ENCODE data around the gene SUGCT. TPM values are rescaled to one million over a fixed set of nuclear protein-coding genes. Genes with fewer than 3 reads are reported as not detected.
A peak's percentile ranks its signal among the peaks of the same experiment; 100 is the strongest.

Gene SUGCT
- total and polyA plus RNA-seq, 4 donors: 2.4 to 5.3 (median 3.3) TPM

- Histone ChIP-seq H3K9me3 (ENCODE audit: control insufficient read depth, insufficient read depth, low read length) (no peaks in the 10 kb centered on the region), H3K36me3 (ENCODE audit: control insufficient read depth, insufficient read depth, low read length) (no peaks in the 10 kb centered on the region), H3K27ac (ENCODE audit: low read depth, low read length) (no peak overlapping the region), H3K27me3 (ENCODE audit: control insufficient read depth, insufficient read depth, low read length) (no peaks in the 10 kb centered on the region), H3K4me1 (ENCODE audit: control insufficient read depth, insufficient read depth, low read length) (no peaks in the 10 kb centered on the region), H3K4me3 (ENCODE audit: low read depth, low read length) (no peak overlapping the region)
- no peak for DNase-seq (ENCODE audit: low read depth in 4 of 6, low spot score in 6 of 6)
- WGBS (ENCODE audit: insufficient coverage): no CpG with 5 or more reads among the region's 3 CpGs
These were observed 637.3 kb downstream of the SUGCT start for GRCh38 chr7:40772096-40772495.

GRCh38 chr7:40773656-40774055, 638.9 kb downstream of the SUGCT start:
- Histone ChIP-seq H3K4me3 (ENCODE audit: low read depth, low read length) (no peak overlapping the region), H3K27ac (ENCODE audit: low read depth, low read length) (no peak overlapping the region)
- WGBS (ENCODE audit: insufficient coverage): 21% methylated on average over 2 of the region's 3 CpGs

GRCh38 chr7:40775877-40776276, 641.1 kb downstream of the SUGCT start:
- DNase-seq (ENCODE audit: low read depth in 4 of 6, low spot score in 6 of 6): no peak
- Histone ChIP-seq H3K27me3 (ENCODE audit: control insufficient read depth, insufficient read depth, low read length) (no peaks in the 10 kb centered on the region), H3K9me3 (ENCODE audit: control insufficient read depth, insufficient read depth, low read length) (no peaks in the 10 kb centered on the region), H3K36me3 (ENCODE audit: control insufficient read depth, insufficient read depth, low read length) (no peaks in the 10 kb centered on the region), H3K4me1 (ENCODE audit: control insufficient read depth, insufficient read depth, low read length) (no peaks in the 10 kb centered on the region), H3K27ac (ENCODE audit: low read depth, low read length) (no peak overlapping the region), H3K4me3 (ENCODE audit: low read depth, low read length) (no peak overlapping the region)
- WGBS (ENCODE audit: insufficient coverage): 88% methylated on average over 3 of the region's 4 CpGs

More at GRCh38 chr7:40773656-40774055, 638.9 kb downstream of the SUGCT start:
- no peaks in the 10 kb centered on the region for H3K4me1 ChIP-seq (ENCODE audit: control insufficient read depth, insufficient read depth, low read length)
- DNase-seq (ENCODE audit: low read depth in 4 of 6, low spot score in 6 of 6): peak in 1 of 6 donors; percentile 75
- no peaks in the 10 kb centered on the region for H3K36me3 ChIP-seq (ENCODE audit: control insufficient read depth, insufficient read depth, low read length)
- H3K9me3 ChIP-seq (ENCODE audit: control insufficient read depth, insufficient read depth, low read length): no peaks in the 10 kb centered on the region
- H3K27me3 ChIP-seq (ENCODE audit: control insufficient read depth, insufficient read depth, low read length): no peaks in the 10 kb centered on the region

GRCh38 chr7:40777730-40778312, 643.0 kb downstream of the SUGCT start:
- no peak overlapping the region for H3K4me3 ChIP-seq (ENCODE audit: low read depth, low read length)
- DNase-seq (ENCODE audit: low read depth in 4 of 6, low spot score in 6 of 6): no peak

GRCh38 chr7:40780460-40780859, 645.7 kb downstream of the SUGCT start:
- WGBS (ENCODE audit: insufficient coverage): no CpG with 5 or more reads among the region's 1 CpG
- no peak overlapping the region for H3K4me3 ChIP-seq (ENCODE audit: low read depth, low read length)
- no peaks in the 10 kb centered on the region for H3K9me3 ChIP-seq (ENCODE audit: control insufficient read depth, insufficient read depth, low read length)
- no peaks in the 10 kb centered on the region for H3K4me1 ChIP-seq (ENCODE audit: control insufficient read depth, insufficient read depth, low read length)
- no peaks in the 10 kb centered on the region for H3K36me3 ChIP-seq (ENCODE audit: control insufficient read depth, insufficient read depth, low read length)
- no peaks in the 10 kb centered on the region for H3K27me3 ChIP-seq (ENCODE audit: control insufficient read depth, insufficient read depth, low read length)
- H3K27ac ChIP-seq (ENCODE audit: low read depth, low read length): no peak overlapping the region
- DNase-seq (ENCODE audit: low read depth in 4 of 6, low spot score in 6 of 6): peak in 2 of 6 donors; percentile 9 to 49

More at GRCh38 chr7:40777730-40778312, 643.0 kb downstream of the SUGCT start:
- 64% methylated on average over 4 of the region's 5 CpGs for WGBS (ENCODE audit: insufficient coverage)
- no peak overlapping the region for H3K27ac ChIP-seq (ENCODE audit: low read depth, low read length)
- H3K36me3 ChIP-seq (ENCODE audit: control insufficient read depth, insufficient read depth, low read length): no peaks in the 10 kb centered on the region
- no peaks in the 10 kb centered on the region for H3K27me3 ChIP-seq (ENCODE audit: control insufficient read depth, insufficient read depth, low read length)
- no peaks in the 10 kb centered on the region for H3K4me1 ChIP-seq (ENCODE audit: control insufficient read depth, insufficient read depth, low read length)
- H3K9me3 ChIP-seq (ENCODE audit: control insufficient read depth, insufficient read depth, low read length): no peaks in the 10 kb centered on the region

GRCh38 chr7:40782836-40783235, 648.0 kb downstream of the SUGCT start:
- DNase-seq (ENCODE audit: low read depth in 4 of 6, low spot score in 6 of 6): no peak
- Histone ChIP-seq H3K4me1 (ENCODE audit: control insufficient read depth, insufficient read depth, low read length) (no peaks in the 10 kb centered on the region), H3K36me3 (ENCODE audit: control insufficient read depth, insufficient read depth, low read length) (no peaks in the 10 kb centered on the region), H3K27ac (ENCODE audit: low read depth, low read length) (no peak overlapping the region), H3K4me3 (ENCODE audit: low read depth, low read length) (no peak overlapping the region), H3K27me3 (ENCODE audit: control insufficient read depth, insufficient read depth, low read length) (no peaks in the 10 kb centered on the region), H3K9me3 (ENCODE audit: control insufficient read depth, insufficient read depth, low read length) (no peaks in the 10 kb centered on the region)
- WGBS (ENCODE audit: insufficient coverage): 80% methylated on average over 1 of the region's 2 CpGs

- Histone ChIP-seq H3K4me1 (ENCODE audit: control insufficient read depth, insufficient read depth, low read length) (no peaks in the 10 kb centered on the region), H3K36me3 (ENCODE audit: control insufficient read depth, insufficient read depth, low read length) (no peaks in the 10 kb centered on the region), H3K27ac (ENCODE audit: low read depth, low read length) (no peak overlapping the region), H3K27me3 (ENCODE audit: control insufficient read depth, insufficient read depth, low read length) (no peaks in the 10 kb centered on the region), H3K9me3 (ENCODE audit: control insufficient read depth, insufficient read depth, low read length) (no peaks in the 10 kb centered on the region), H3K4me3 (ENCODE audit: low read depth, low read length) (no peak overlapping the region)
- WGBS (ENCODE audit: insufficient coverage): no CpG with 5 or more reads among the region's 2 CpGs
- no peak for DNase-seq (ENCODE audit: low read depth in 4 of 6, low spot score in 6 of 6)
These were observed 649.4 kb downstream of the SUGCT start for GRCh38 chr7:40784176-40784575.

GRCh38 chr7:40786909-40787308, 652.1 kb downstream of the SUGCT start:
- no peaks in the 10 kb centered on the region for H3K36me3 ChIP-seq (ENCODE audit: control insufficient read depth, insufficient read depth, low read length)
- no peaks in the 10 kb centered on the region for H3K27me3 ChIP-seq (ENCODE audit: control insufficient read depth, insufficient read depth, low read length)
- H3K4me1 ChIP-seq (ENCODE audit: control insufficient read depth, insufficient read depth, low read length): no peaks in the 10 kb centered on the region
- DNase-seq (ENCODE audit: low read depth in 4 of 6, low spot score in 6 of 6): no peak
- no peak overlapping the region for H3K4me3 ChIP-seq (ENCODE audit: low read depth, low read length)
- no CpG with 5 or more reads among the region's 1 CpG for WGBS (ENCODE audit: insufficient coverage)
- H3K9me3 ChIP-seq (ENCODE audit: control insufficient read depth, insufficient read depth, low read length): no peaks in the 10 kb centered on the region
- no peak overlapping the region for H3K27ac ChIP-seq (ENCODE audit: low read depth, low read length)

- DNase-seq (ENCODE audit: low read depth in 4 of 6, low spot score in 6 of 6): no peak
- Histone ChIP-seq H3K4me3 (ENCODE audit: low read depth, low read length) (no peak overlapping the region), H3K27ac (ENCODE audit: low read depth, low read length) (no peak overlapping the region), H3K9me3 (ENCODE audit: control insufficient read depth, insufficient read depth, low read length) (no peaks in the 10 kb centered on the region), H3K36me3 (ENCODE audit: control insufficient read depth, insufficient read depth, low read length) (no peaks in the 10 kb centered on the region), H3K27me3 (ENCODE audit: control insufficient read depth, insufficient read depth, low read length) (no peaks in the 10 kb centered on the region), H3K4me1 (ENCODE audit: control insufficient read depth, insufficient read depth, low read length) (no peaks in the 10 kb centered on the region)
- WGBS (ENCODE audit: insufficient coverage): no CpG with 5 or more reads among the region's 3 CpGs
These were observed 658.3 kb downstream of the SUGCT start for GRCh38 chr7:40793132-40793531.

GRCh38 chr7:40795607-40796006, 660.8 kb downstream of the SUGCT start:
- no CpG with 5 or more reads among the region's 1 CpG for WGBS (ENCODE audit: insufficient coverage)
- H3K27ac ChIP-seq (ENCODE audit: low read depth, low read length): no peak overlapping the region
- H3K4me3 ChIP-seq (ENCODE audit: low read depth, low read length): no peak overlapping the region
- no peaks in the 10 kb centered on the region for H3K9me3 ChIP-seq (ENCODE audit: control insufficient read depth, insufficient read depth, low read length)
- no peak for DNase-seq (ENCODE audit: low read depth in 4 of 6, low spot score in 6 of 6)
- no peaks in the 10 kb centered on the region for H3K4me1 ChIP-seq (ENCODE audit: control insufficient read depth, insufficient read depth, low read length)
- H3K27me3 ChIP-seq (ENCODE audit: control insufficient read depth, insufficient read depth, low read length): no peaks in the 10 kb centered on the region
- H3K36me3 ChIP-seq (ENCODE audit: control insufficient read depth, insufficient read depth, low read length): no peaks in the 10 kb centered on the region

Measured in spinal cord (tissue), 10 donors.